Dendritic cell treated with granulocyte-macrophage colony-stimulating factor and Interleukin-4, amounts not matched to agents 40 ng/mL and 50 ng/mL, for 4 days (primary cell): ENCODE data around the gene PRELP.

Experiments used
- H3K27ac Mint-ChIP-seq: one replicate; pipeline ENCODE4 v1.8.0; 2022; ENCODE audit warnings: mild to moderate bottlenecking, mixed read lengths
- H3K27me3 Mint-ChIP-seq: one replicate; pipeline ENCODE4 v1.8.0; 2022; ENCODE audit warnings: mild to moderate bottlenecking, mixed read lengths
- H3K36me3 Mint-ChIP-seq: one replicate; pipeline ENCODE4 v1.8.0; 2022; ENCODE audit warnings: low read depth, mixed read lengths
- H3K4me1 Mint-ChIP-seq: one replicate; pipeline ENCODE4 v1.8.0; 2022; ENCODE audit warnings: low read depth, mixed read lengths
- H3K4me3 Mint-ChIP-seq: one replicate; pipeline ENCODE4 v1.8.0; 2022; ENCODE audit warnings: mild to moderate bottlenecking, moderate library complexity, mixed read lengths
- H3K9me3 Mint-ChIP-seq: one replicate; pipeline ENCODE4 v1.8.0; 2022; ENCODE audit warnings: mixed read lengths
- intact Hi-C: fragments of 100-400 bp; cut with micrococcal nuclease; formaldehyde crosslinking; loops from one replicate; pipeline ENCODE4 v1.15.0; 2022

Gene PRELP

DNA sequence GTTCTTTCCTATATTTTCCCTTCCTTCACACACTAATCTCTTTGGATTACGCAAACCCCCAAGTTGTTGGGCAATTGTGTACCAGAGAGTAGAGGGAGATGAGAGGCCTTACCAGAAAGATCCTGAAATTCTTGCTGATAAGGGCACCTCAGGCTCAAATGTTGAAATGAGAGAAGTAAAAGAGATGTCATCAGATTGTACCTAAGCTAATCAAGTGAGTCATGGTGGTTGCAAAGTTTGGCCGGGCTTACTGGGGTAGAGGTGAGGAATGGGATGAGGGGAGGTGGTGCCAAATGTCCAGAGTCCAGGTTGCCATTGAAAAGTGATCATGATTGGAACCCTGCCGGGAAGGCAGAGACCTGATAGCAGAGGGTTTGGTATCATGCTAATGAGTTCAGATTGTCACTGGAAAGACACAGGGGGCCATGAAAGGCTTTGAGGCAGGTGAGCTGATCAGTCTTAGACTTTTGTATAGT, 61.4 kb downstream of the PRELP start:
- Mint-ChIP-seq H3K36me3 (no peaks in the 10 kb centered on the region), H3K4me1 (peaks cover 9% of the 10 kb centered on the region), H3K4me3 (no peak overlapping the region), H3K27ac (no peak overlapping the region), H3K9me3 (no peaks in the 10 kb centered on the region), H3K27me3 (peaks cover 1% of the 10 kb centered on the region)
- intact Hi-C loops: no loop called here

GRCh38 chr1:203537806-203538464, 62.3 kb downstream of the PRELP start:
- intact Hi-C loops: no loop called here
- peaks cover 9% of the 10 kb centered on the region for H3K4me1 Mint-ChIP-seq
- no peaks in the 10 kb centered on the region for H3K9me3 Mint-ChIP-seq
- H3K36me3 Mint-ChIP-seq: no peaks in the 10 kb centered on the region
- peaks cover 1% of the 10 kb centered on the region for H3K27me3 Mint-ChIP-seq
- H3K4me3 Mint-ChIP-seq: no peak overlapping the region
- no peak overlapping the region for H3K27ac Mint-ChIP-seq

GRCh38 chr1:203538726-203539125, 63.1 kb downstream of the PRELP start:
- no peak overlapping the region for H3K27ac Mint-ChIP-seq
- no peaks in the 10 kb centered on the region for H3K9me3 Mint-ChIP-seq
- intact Hi-C loops: no loop called here
- peaks cover 1% of the 10 kb centered on the region for H3K27me3 Mint-ChIP-seq
- H3K4me3 Mint-ChIP-seq: no peak overlapping the region
- H3K36me3 Mint-ChIP-seq: no peaks in the 10 kb centered on the region
- peaks cover 9% of the 10 kb centered on the region for H3K4me1 Mint-ChIP-seq

DNA sequence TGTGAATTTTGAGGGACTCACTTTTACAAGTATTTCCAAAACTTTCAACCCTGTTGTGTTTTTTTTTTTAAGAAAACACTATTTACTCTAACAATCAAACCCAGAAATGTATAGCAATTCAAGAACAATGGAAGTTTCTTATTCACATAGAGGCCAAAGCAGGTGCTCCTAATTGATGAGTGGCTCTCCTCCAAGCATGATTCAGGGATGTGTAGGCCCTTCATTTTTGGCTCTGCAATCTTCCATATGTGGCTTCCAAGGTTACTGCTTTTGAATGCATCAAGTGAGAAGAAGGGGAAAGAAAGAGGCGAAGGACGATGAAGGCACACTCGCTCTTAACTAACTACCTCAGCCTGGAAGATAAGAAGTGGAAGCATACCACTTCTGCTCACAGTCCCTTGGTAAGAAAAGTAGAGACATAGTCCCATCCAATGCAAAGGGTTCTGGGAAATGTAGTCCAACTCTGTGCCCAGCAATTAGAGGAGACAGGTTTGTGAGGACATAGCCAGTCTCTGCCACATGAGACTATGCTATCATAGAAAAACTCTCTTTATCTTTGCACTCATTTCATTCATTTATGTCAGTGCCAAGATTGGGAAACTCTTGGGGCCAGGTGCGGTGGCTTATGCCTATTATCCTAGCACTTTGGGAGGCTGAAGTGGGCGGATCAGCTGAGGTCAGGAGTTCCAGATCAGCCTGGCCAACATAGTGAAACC, 64.4 kb downstream of the PRELP start:
- intact Hi-C loops: no loop called here
- no peaks in the 10 kb centered on the region for H3K9me3 Mint-ChIP-seq
- H3K4me1 Mint-ChIP-seq: peaks cover 9% of the 10 kb centered on the region
- no peaks in the 10 kb centered on the region for H3K36me3 Mint-ChIP-seq
- H3K27ac Mint-ChIP-seq: no peak overlapping the region
- H3K27me3 Mint-ChIP-seq: peaks cover 1% of the 10 kb centered on the region
- H3K4me3 Mint-ChIP-seq: no peak overlapping the region
